DMS79 (cell line): ENCODE results near the gene GRK1.

Experiments used
- DNase-seq: peaks from one replicate; lab custom pipeline; 2025; lab: John Stamatoyannopoulos, UW

GRK1 gene

DNA sequence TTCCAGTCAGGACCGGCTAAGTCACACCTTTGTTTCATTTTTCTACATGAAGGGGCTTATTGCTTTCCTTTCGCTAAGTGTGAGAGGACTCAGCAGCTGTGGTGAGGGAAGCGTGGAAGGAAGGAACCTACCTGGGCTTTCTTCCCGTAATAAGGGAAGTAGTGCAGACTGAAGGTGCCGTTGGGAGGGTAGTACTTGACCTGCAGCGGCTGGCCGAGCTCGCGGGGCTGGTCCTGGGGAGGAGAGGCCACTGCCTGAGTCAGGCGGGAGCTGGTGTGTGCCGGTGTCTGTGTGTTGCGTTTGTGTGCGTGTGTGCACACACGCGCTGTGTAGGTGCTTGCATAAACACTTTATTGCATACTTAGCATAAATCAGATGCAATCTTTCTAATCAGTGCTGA, 16.7 kb upstream of the GRK1 start:
- DNase-seq, result peak; percentile 68

GRCh38 chr13:113650731-113651148, 16.3 kb upstream of the GRK1 start:
- DNase-seq, result peak; percentile 70

- no peak for DNase-seq
Measured at GRCh38 chr13:113651511-113652403, 15.3 kb upstream of the GRK1 start.

DNA sequence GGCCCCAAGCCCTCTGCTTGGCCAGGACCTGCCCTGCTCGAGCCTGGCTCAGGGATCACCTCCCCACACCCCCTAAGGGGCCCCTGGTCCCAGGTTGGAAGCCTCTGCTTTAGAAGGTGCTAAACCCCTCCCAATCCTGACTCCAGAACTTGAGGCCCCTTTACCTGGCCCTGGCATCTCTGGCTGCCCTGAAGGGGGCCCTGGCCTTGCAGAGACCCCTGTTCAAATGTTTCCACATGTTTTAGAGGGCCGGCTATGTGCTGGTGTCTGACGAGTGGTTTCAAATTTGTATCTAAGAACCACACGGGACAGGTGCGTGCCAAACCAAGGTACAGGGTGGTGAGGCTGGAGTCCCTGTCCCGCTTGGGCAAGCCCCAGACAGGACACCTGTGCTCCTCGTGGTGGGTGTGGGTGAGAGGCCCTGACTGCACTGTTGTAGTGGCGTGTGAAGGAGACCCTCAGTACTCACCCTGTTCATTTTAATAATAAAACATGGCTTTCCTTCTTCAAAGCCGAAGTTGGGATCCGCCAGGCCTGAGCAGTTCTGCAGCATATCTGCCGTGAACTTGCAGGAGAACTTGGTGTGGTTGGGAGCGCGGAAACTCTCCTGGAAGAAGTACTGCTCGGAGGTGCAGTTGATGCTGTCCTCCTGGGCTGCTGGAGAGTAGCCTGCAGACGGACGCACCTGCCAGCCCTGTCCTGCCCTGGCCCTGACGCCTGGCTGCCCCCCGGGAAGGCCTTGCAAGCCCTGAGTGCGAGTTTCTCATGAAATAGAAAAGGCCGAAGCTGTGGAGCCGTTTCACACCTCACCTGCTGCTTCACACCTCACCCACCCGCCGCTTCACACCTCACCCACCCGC, 14.4 kb upstream of the GRK1 start:
- no peak for DNase-seq

DNA sequence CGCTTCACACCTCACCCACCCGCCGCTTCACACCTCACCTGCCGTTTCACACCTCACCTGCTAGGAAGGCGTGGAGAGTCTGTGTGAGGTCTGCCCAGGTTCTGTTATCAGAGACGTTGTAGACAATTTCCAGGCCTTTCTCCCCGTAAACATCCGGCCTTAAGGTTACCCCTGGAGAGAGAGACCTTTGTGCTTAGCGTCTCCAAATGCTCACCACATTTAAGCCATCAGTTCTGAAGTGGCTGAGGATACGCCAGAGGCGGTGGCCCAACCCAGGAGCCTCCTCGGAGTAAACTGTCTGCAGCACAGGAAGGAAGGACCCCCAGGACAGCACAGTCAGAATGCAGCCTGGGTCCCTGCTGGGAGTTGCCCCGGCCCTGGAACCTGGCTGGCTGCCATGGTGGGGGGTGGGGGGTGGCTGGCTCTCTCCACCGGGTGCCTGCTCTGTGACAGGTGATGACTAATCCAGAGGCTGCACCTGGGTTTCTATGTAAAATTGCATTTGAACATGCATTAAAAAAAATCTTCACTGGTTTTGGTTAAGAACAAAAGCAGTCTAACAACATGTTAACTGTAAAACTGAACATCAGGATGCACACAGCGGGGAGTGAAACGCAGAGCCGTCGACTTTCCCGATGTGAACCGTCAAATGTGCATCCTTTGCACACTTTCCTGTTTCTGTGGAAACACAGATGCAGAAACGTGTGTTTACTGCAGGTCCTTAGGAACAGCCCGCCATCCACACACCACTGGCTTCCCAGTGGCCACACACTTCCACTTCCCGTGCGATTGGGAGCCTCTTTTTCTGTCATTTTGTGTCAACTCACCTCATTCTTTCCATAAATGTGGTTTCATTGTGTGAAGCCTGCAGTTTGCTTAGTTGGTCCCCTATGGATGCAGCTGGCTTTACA, 13.5 kb upstream of the GRK1 start:
- DNase-seq, result peak; percentile 73

DNA sequence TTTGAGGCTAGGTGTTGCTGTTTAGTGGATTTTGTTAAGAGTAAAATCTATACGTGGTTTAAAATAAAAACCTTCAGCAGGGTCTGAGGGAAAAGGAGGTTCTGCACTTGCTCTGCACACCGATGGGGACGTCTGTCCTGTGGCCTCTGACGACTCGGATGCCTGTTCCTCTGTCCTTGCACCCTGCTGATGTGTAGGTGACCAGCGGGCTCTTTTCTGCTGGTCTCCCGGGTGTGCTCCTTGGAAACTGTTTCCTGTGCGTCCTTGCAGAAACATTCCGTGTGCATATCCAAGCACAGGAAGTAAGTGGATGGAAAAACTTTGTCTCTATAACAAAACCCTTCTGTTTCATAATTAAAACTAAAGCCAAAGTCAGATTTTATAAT, 12.9 kb upstream of the GRK1 start:
- DNase-seq, result no peak

DNA sequence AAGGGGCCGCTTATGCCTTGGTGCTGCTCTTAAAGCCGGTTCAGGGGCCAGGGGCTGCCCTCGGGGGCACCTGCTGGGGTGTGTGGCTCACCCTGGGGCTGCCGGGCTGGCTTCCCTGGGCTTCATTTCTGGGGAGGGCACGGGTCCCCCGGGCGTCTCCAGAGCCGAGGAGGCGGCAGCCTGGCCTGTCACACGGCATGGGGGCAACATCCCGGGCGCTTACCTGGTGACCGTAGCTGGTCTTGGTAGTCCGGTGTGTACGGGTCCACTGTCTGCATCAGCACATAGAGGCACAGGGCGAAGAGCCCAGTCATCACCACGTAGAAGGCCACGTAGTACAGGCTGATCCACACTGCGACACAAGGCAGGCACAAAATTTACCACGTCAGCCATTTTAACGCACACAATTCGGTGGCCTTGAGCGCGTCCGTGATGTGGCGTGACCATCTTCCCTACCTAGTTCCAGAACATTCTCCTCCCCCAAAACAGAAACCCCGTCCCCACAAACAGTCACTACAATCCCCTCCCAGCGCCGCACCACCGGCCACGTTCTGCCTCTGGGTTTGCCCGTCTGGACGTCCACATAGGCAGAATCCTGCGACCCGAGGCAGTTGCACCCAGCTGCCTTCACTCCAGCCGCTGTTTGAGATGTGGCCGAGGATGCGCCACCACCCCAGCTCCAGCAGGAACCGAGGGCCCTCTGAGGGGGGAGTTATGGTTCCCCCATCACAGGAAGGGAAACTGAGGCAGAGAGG, 12.3 kb upstream of the GRK1 start:
- DNase-seq, result no peak

GRCh38 chr13:113655346-113656002, 11.5 kb upstream of the GRK1 start:
- DNase-seq, result no peak

GRCh38 chr13:113656003-113656588, 10.9 kb upstream of the GRK1 start:
- no peak for DNase-seq

DNA sequence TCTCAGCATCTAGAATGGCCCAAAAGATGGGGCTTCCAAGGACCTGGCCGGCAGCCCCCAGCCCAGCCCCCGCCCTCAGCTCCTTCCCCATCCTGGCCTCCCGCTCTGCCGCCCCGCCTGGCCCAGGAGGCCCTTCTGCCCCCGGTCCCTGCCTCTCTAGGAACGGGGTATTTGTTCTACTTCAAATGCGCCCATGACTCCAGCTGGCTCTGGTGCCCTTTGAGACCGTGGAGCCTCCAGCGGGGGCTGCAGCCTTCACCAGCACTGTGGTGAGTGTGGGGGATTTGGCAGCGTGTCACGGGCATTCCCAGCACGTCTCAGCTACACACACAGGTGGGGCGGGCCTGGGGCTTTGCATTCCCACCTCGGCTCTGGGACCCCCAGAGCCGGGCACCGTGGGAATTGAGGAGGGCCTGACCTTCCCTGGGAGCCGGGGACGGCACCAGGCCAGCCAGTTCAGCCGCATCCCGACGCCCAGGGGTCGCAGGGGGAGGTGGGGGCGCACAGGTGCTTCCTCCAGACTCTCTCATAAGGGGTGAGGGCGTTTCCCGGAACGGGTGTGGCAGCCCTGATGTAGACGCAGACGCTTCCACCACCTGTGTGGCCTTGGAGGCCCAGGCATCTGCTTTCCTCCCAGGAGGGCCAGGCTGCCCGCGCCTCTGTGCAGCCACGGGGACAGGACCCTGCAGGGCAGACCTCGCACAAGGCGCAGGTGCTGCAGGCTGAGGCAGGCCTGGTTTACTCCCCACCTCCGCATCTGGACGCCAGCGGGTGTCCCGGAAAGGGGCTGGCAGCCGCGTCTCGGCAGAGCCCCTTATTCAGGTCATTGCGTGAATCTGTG, 10.0 kb upstream of the GRK1 start:
- no peak for DNase-seq

DNA sequence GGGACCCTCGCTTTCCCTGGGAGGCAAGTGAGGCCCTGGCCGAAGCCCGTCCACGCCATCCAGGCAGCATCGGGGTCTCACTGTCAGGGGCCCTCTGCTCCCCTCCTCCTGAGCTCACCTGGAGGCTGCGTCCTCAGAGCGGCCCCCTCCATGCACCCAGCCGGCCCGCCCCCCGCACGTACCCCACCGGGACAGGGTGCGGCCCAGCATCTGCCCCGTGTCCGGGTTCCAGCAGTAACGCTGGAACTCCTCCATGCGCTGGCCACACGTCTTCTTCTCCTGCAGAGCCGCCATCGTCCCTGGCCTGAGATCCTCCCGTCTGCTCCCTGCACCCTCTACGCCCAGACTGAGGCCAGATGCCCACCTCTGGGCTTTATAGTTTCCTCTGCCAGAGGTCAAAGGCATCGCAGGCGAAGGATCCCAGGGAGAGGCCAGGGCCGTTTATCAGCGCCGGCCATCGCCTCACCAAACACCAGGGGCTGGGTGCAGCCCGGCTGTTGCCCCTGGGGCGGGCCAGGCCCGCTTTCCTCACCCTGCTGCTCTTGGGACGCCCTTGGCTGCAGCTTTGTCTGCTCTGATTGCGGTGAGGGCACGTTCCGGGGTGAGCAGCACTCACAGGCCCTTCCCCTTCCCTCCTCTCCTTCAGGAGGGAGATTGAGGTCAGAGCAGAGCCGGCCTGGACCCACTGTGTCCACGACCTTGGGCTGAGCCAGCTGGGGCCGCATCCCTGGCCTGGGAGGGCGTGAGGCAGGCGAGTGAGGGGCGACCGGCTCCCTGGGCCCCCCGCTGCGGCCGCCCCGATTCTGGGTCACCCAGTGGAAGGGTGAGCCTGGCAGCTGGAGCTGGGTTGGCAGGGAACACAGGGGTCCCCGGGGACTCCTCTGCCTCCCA, 8.9 kb upstream of the GRK1 start, which contains the start of gene ATP4B:
ATP4B (minus strand) TSS at position 348 of the 891 bp plus-strand sequence; CDS start at position 294, 54 bp downstream.
- no peak for DNase-seq

- DNase-seq, result no peak
Measured at GRCh38 chr13:113658836-113659235, 8.2 kb upstream of the GRK1 start.

- no peak for DNase-seq
Measured at GRCh38 chr13:113659337-113659736, 7.7 kb upstream of the GRK1 start.

DNA sequence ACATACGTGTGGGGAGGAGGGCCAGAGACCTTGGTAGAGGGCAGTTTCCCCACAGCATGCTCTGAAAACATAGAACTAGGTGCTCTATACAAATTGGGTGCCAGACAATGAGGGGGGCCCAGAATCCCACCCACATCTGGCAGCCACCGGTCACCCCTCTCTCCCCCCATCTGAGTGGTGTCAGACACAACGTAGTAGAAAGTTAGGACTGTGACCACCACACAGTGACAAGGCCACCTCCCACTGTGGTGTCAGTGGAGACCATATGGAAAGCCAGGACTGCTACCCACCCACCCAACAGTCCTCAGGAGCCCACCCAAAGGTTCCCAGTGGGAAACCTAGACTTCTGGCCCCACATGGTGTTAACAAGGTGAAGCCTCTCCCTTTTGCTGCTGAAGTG, 7.0 kb upstream of the GRK1 start:
- no peak for DNase-seq

- DNase-seq, result no peak
Measured at GRCh38 chr13:113661509-113661908, 5.5 kb upstream of the GRK1 start.

- DNase-seq, result no peak
Measured at GRCh38 chr13:113663934-113664333, 3.1 kb upstream of the GRK1 start.

- DNase-seq, result no peak
Measured at GRCh38 chr13:113664751-113665596, 2.0 kb upstream of the GRK1 start.
